ENCODE data around the gene ARHGEF40.
A peak's percentile ranks its signal among the peaks of the same experiment; 100 is the strongest.

ARHGEF40 gene

DNA sequence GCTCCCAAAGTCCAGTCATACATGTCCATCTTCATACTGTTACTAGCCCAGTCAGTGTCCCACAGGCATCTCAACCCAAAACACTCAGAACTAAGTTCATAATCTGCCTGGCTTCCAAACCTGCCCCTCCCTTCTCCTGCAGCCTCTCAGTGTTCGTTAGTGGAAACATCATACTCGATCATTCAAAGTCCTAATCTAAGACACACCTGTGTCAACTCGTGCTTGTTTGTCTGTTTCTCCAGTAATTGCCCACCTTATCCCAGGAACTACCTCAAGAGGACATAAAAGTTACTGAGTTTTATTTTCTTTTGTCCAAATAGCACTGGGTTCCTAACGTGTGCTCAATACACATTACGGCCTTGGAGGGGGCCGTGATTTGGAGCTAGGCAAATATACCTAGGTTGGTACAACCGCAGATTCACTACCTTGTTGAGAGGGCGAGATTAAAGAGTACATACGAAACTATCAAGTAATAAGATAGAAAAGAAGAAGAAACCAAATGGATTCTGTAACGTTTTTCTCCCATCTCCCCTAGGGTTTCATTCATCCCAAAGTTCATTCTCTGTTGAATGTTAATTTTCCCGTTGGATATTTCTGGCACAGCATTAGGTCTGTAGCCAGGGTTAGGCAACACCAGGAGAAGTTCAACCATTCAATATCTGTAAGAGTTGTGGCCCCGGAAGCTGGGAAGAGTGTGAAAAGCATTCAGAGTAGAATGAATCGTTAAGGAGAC lies 9.3 kb upstream of the ARHGEF40 start:
- no peak for DNase-seq

DNA sequence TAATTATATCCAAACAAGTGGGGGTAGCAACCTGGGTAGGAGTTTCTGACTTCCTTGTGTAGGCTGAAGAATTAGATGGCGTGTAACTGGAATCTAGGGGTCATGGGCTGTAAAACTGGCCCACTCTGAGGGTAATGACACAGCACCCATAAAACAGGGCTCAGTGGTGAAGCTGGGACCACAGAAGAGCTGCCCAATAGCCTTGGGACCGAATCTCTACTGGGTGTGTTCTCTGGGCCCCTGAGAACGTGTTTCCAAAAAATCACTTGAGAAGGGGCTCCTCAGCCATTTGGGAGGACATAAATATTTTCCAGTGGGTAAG lies 8.8 kb upstream of the ARHGEF40 start:
- DNase-seq: no peak

DNA sequence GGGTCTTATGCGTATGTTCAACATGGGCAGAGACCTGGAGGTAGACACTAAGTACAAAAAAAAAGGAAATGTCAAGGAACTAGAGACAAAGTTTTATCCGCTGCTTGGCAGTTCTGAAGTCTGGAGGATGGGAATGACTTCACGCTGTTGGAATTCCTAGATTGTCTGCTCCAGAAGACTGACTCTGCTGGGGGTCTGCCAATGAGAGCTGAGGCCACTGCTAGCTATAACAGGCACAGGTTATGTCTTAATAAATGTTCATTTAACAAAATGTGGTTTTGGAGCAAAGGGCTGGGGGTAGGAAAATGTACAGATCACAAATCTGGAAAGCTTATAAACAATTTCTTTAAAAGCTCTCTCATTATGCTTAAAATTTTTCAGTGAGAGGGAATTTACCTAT lies 6.6 kb upstream of the ARHGEF40 start:
- DNase-seq: no peak

DNA sequence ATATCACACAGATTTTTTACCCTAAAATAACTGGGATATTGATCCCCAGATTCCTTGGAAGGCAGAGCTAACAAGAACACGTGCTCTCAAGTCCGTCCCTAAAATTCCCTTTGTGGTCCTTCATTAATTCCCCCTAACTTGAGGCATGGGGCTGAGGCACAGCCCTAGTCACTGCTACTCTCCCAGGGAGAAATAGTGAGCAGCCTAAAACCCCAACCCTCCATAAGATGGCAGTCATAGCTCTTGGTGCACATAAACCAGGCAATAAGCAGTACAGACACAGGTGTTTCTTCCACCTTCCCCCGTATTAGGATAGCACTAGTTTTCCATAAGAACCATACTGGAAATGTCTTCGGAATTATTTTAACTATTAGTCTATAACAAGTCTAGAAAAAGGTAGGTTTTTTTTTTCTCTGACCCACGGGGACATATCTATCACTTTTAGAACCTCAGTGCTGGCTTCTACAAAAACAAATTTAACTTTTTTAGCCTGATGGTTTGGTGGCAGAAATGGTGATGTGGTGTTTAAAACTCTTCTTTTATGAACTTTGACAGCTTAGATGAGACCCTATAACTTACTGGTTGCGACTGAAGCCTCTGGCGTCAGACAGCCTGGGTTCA lies 3.1 kb upstream of the ARHGEF40 start:
- DNase-seq: peak; percentile 33

DNA sequence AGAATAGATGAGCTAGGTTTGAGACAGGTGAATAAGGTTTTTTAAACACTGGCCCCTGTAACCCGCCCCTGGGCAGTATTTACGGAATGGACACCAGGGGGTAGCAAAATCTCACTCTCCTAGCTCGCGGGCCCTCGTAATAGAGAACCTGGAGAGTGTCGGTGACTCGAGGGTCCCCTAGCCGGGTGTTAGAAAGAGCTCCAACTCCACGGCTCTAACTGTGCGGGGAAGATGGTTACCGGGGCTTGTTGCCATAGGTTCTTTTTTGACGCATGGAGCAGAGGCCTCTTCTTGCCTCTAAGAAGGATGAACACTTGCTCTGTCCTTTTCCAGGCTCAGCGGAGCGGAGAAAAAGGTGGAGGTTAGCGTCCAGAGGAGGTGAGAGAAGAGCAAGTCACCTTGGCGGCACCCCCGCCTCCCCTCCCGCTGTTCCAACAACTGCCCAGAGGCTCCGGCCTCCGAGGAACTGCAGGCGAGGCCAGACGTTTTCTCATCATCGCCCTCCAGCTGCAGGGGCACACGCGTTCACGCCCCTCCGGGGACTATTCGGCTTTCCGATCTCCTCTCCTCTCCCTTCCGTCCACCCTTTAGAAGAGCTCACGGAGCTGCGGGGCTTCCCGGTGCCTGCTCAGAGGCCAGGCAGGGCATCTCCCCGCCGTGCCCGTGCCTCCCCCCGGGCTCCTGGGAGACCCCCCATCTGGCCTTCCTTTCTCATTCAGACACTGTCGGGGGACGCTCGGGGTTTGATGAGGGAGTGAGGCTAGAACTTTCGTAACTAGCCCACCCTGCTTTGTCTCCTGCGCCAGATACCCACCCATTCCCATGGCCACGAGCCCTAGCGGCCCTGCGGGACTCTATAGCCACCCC lies 1.4 kb upstream of the ARHGEF40 start:
- peak; percentile 79 for DNase-seq

DNA sequence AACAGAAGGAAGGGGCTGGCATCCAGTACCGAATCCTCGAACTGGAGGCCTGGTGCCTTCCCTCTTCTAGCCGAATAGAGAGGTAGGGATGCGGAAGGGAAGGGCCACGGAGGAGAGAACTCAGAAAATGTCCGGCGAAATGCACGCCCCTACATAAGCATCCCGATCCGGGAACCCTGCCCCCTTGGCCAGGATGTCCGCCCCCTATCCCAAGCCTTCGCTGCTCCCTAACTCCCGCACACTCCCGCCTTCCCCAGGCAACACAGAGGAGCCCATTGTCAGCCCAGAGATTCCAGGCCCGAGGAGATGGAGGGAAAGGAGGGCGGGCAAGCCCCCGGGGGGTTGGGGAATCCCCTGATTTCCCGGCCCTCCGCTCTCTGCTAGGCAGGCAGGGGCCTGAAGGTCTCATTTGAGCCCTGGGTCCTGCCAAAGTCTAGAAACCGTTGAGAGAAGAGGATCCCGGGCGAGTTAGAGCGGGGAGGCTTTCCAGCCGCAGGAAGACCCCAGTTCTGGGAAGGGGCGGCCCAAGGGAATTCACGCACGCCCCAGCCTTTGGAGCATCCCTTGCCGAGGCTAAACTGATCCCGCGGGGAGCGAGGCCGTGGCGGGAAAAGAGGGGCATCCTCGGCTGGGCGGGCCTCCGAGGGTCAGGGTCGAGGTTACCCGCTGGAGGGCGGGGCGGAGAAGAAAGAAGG lies 569 bp upstream of the ARHGEF40 start:
- DNase-seq: peak; percentile 51

DNA sequence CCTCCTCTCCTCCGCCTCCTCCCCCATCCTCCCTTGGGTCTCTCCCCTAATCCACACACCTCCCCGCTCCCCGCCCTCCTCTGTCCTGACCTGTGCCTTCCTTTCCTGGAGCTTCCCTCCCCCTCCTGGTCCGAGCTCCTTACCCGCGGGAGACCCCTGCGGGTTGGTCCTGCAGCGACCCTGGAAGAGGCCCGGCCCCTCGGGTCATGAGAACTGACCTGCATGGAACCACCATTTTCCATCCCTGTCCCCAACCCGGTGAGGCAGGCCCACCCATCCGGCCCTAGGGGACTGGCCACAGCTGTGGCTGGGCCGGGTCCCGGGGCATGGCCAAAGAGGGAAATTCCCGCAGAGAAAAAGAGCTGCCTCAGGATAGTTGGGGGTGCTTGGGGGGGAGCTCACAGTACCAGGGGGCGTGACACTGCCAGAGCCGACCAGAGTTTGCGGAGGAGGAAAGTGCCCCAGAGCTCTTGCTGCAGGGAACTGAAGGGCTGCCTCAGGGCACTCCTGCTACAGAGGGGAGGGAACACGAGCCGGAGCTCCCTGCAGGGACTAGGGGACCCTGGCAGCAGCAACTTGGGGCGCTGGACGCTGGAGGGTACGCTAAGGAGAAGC lies 613 bp downstream of the ARHGEF40 start:
- peak; percentile 71 for DNase-seq

DNA sequence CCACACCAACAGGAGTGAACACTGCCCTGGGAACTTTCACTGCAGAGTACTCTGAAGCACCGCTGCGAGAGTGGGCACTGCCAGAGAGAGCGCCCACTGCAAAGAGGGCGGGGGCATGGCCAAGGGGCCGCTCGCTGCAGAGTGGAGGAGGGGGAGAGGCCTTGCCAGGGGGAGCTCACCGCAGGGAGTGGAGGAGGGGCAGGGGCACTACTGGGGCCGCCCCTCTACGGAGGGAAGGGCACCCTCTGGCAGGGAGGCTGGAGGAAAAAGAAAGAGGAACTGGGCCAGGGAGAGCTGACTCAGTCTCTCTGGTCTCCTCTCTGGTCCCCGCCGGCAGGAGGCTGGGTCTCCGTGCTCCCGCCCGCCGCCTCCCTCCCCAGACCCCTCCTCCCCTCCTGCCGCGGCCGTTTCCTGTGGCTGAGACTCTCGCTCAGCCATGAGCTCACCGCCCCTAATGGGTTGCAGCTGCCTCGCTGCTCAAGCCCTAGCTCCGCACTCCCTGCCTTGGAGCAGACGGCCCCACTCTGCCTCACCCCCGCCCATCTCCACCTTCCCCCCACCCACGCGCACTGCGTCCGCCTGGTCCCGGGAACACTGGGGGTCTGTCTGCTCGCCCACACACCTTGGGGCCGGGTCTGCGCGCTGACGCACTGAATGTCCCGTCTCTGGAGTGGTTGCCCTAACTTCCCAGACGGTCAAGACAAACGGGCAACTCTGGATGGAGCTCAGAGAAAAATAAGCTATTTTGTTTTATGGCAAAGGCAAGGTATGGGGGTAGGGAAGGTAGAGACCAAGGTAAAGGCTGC lies 1.3 kb downstream of the ARHGEF40 start:
- DNase-seq: peak; percentile 91

DNA sequence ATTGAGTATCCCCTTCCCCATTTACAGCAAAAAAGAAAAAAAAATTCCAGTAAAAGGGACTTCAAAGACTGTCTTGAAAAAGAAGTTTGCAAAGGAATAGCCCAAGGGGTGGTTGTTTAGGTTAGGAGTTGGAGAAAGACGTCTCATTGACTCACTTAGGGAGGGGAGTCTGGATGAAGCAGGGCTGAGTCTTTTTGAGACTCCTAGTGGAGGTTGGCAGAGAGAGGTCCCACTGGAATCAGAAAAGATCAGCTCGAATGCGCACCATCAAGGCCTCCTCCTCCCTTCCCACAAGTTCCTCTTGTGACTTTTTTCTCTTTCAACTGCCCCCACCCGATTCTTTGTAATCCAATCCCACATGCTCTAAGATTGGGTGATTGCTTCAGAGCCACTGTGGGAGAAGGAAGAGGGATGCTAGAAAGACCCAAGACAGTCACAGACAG lies 1.9 kb downstream of the ARHGEF40 start:
- DNase-seq: no peak

DNA sequence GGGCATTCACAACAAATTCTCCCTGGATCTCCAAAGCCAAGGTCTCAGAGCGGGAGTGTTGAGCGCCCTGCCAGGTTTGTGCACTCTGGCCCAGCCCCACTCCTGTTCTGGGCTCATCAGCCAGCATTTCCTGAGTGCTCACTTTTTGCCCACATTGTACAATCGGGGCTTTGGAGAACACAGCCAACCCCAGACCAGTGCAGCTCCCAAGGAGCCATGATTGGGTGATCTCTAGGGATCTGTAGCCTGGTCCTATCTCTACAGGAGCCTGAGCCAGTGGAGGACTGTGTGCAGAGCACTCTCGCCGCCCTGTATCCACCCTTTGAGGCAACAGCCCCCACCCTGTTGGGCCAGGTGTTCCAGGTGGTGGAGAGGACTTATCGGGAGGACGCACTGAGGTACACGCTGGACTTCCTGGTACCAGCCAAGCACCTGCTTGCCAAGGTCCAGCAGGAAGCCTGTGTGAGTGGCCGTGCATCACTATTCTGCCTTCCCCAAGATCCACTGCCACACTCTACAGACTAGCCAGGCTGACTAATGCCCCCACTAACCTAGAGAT lies 2.8 kb downstream of the ARHGEF40 start:
- DNase-seq: no peak

DNA sequence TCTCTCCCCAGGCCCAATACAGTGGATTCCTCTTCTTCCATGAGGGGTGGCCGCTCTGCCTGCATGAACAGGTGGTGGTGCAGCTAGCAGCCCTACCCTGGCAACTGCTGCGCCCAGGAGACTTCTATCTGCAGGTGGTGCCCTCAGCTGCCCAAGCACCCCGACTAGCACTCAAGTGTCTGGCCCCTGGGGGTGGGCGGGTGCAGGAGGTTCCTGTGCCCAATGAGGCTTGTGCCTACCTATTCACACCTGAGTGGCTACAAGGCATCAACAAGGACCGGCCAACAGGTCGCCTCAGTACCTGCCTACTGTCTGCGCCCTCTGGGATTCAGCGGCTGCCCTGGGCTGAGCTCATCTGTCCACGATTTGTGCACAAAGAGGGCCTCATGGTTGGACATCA lies 3.8 kb downstream of the ARHGEF40 start:
- DNase-seq: no peak

DNA sequence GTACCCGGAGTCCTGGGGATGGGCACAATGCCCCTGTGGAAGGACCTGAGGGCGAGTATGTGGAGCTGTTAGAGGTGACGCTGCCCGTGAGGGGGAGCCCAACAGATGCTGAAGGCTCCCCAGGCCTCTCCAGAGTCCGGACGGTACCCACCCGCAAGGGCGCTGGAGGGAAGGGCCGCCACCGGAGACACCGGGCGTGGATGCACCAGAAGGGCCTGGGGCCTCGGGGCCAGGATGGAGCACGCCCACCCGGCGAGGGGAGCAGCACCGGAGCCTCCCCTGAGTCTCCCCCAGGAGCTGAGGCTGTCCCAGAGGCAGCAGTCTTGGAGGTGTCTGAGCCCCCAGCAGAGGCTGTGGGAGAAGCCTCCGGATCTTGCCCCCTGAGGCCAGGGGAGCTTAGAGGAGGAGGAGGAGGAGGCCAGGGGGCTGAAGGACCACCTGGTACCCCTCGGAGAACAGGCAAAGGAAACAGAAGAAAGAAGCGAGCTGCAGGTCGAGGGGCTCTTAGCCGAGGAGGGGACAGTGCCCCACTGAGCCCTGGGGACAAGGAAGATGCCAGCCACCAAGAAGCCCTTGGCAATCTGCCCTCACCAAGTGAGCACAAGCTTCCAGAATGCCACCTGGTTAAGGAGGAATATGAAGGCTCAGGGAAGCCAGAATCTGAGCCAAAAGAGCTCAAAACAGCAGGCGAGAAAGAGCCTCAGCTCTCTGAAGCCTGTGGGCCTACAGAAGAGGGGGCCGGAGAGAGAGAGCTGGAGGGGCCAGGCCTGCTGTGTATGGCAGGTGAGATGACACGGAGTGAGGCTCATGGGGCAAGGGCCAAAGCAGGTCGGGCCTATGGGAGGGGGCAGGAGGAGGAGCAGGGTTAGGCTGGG lies 4.5 kb downstream of the ARHGEF40 start:
- no peak for DNase-seq

DNA sequence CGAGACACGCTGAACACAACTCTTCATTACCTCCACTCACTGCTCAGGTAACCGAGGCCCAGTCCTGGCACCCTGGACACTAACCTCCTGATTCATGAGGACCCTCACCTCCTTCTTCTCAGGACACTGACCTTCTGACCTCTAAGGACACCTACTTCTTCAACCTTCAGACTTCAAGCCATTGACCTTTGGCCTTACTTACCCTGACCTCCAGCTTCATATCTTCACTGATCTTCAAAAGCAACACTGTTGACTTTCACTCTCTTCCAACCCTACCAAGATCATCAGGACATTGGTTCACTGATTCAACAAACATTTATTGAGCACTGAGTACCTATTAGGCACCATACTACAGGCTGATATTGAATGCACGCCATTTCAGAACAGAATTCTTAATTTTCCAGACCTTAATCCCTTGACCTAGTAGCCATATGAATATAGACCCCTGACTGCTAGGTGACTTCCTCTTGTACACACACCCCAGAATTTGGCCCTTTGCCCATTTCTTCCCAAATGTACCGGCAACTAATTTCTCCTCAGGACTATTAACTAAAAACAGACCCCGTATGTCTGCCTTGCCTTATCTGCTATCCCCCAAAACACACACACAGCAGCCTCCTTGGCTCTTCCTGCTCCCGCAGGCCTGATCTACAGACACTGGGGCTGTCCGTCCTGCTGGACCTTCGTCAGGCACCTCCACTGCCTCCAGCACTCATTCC lies 5.8 kb downstream of the ARHGEF40 start:
- DNase-seq: no peak

DNA sequence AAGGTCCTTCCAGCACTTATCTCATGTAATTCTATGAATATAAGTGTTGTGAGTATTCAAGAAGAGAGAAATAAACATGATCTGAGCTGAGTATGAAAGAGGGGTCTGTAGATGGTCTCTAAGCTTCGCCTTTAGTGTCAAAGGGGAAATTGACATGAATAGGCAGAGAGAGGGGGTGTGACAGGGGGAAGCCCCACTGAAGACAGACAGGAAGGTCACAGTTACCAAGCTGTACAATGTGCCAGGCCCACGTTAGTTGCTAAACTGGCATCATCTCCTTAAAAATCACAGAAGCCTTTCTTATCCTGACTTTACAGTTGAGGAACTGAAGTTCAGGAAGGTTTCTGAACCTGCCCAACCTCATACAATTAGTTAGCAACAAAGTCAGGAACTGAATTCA lies 7.6 kb downstream of the ARHGEF40 start:
- DNase-seq: no peak

DNA sequence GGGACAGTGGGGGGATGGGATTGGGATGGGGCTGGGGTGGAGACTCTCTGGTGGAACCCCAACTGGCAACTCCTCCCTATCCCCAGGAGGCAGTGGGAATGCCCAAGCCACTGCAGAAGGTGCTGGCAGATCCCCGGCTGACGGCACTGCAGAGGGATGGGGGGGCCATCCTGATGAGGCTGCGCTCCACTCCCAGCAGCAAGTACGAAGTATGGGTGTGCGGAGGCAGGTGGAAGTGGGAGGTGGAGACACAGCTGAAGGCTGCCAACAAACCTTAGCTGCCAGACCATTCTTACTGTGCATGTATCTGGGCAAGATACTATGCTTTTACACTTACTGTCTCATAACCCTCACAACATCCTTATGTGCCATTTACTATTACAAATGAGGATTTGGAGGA lies 8.2 kb downstream of the ARHGEF40 start:
- DNase-seq: no peak

DNA sequence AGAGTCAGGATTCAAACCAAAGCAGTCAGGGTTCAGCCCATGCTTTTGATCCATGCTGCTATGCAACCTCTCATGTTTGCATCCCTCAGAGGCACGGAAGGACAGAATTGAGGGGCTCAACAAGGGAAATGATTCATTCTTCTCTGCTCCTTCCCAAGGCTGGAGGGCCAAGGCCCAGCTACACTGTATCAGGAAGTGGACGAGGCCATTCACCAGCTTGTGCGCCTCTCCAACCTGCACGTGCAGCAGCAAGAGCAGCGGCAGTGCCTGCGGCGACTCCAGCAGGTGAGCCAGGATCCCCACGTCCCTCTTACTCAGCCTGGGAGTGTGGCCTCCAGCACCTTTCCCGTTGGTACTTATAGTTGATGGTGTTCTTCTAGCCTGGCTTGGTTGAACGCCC lies 8.6 kb downstream of the ARHGEF40 start:
- DNase-seq: no peak

DNA sequence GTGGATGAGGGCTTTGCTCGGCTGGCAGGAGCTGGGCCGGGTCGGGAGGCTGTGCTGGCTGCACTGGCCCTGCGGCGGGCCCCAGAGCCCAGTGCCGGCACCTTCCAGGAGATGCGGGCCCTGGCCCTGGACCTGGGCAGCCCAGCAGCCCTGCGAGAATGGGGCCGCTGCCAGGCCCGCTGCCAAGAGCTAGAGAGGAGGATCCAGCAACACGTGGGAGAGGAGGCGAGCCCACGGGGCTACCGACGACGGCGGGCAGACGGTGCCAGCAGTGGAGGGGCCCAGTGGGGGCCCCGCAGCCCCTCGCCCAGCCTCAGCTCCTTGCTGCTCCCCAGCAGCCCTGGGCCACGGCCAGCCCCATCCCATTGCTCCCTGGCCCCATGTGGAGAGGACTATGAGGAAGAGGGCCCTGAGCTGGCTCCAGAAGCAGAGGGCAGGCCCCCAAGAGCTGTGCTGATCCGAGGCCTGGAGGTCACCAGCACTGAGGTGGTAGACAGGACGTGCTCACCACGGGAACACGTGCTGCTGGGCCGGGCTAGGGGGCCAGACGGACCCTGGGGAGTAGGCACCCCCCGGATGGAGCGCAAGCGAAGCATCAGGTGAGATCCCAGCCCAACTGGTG lies 11.5 kb downstream of the ARHGEF40 start:
- no peak for DNase-seq

DNA sequence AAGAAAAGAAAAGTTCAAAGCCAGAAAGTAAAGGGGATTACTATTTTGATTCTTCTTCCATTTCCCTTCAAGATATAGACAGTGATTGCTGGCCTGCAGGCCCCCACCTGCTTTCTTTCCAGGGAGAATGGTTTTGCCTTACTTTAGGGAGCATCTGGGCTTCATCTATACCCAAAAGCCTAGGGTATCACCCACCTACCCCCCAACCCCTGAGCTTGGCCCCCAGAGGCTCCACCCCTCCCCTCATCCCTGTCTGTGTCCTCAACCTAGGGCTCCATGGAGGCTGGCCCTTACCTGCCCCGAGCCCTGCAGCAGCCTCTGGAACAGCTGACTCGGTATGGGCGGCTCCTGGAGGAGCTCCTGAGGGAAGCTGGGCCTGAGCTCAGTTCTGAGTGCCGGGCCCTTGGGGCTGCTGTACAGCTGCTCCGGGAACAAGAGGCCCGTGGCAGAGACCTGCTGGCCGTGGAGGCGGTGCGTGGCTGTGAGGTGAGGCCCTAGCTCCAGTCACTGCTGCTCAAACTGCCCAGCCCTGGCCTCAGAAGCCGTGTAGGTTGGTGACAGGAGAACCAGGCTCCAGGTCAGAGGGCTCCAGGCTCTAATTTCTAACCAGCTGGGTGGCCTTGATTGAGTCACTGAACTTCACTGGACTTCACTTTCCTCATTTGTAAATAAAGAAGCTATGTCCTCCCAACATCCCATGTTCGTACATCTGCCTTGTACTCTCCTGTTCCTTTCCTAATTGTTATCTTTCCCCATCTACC lies 13.6 kb downstream of the ARHGEF40 start:
- no peak for DNase-seq

DNA sequence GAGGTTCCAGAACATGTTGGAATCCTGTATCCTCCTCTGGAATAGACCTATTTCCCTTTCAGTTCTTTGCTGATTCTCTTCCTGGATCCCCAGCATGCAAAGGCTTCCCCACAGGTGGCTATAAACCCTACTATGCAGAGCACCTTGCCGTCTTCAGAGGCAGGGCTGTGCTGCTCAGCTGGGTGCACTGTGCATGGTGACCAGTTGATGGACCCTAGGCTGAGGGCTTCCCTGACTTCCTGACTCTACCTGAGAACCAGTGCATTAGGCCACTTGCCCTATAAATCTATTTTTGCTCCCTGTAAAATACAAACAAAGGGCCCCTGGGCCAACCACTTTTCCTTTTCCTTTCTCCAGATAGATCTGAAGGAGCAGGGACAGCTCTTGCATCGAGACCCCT lies 14.3 kb downstream of the ARHGEF40 start:
- DNase-seq: no peak

Measured in NCI-H345 (cell line).